Measurements from ENCODE around the gene DDX51.
"Not testable (repeated sequence)": the region's sequence is repeated elsewhere in the genome, so short reads cannot be mapped to it uniquely, and the experiment has no call there.

DDX51 gene

GRCh38 chr12:132111654-132112304, 32.3 kb downstream of the DDX51 start:
- DNase-seq = no peak

- DNase-seq = no peak
Observed at GRCh38 chr12:132110677-132111076, 33.4 kb downstream of the DDX51 start.

GRCh38 chr12:132109741-132110140, 34.4 kb downstream of the DDX51 start:
- no peak for DNase-seq

- DNase-seq = no peak
Observed at GRCh38 chr12:132108211-132108832, 35.8 kb downstream of the DDX51 start.

GRCh38 chr12:132106921-132107320, 37.2 kb downstream of the DDX51 start:
- DNase-seq = no peak

GRCh38 chr12:132105467-132105866, 38.7 kb downstream of the DDX51 start:
- no peak for DNase-seq

- DNase-seq = no peak
Observed at GRCh38 chr12:132103542-132104308, 40.4 kb downstream of the DDX51 start.

GRCh38 chr12:132103072-132103471, 41.0 kb downstream of the DDX51 start:
- not testable (repeated sequence) for DNase-seq

- DNase-seq = no peak
Observed at GRCh38 chr12:132102297-132102696, 41.8 kb downstream of the DDX51 start.

GRCh38 chr12:132100306-132101065, 43.6 kb downstream of the DDX51 start:
- no peak for DNase-seq

- DNase-seq = no peak
Observed at GRCh38 chr12:132099739-132100138, 44.4 kb downstream of the DDX51 start.

- no peak for DNase-seq
Observed at GRCh38 chr12:132095520-132096409, 48.4 kb downstream of the DDX51 start.

- DNase-seq = no peak
Observed at GRCh38 chr12:132094269-132094891, 49.7 kb downstream of the DDX51 start.

- DNase-seq = no peak
Observed at GRCh38 chr12:132089407-132089910, 54.7 kb downstream of the DDX51 start.

Measured in activated effector memory CD4-positive, alpha-beta T cell treated with anti-CD3 and anti-CD28 coated beads, Interleukin-2, amount 50 U/mL, for 16 hours (primary cell).